HepG2 (cell line): ENCODE results near the gene AMHR2. TPM values are rescaled to one million over a fixed set of nuclear protein-coding genes. Genes with fewer than 3 reads are reported as not detected.

Experiments
- FOXO1 ChIP-seq: sonication (generic); formaldehyde crosslinking; IDR thresholded peaks from 2 replicates; pipeline ENCODE4 v1.4.0; 2020; ENCODE audit warnings: missing genetic modification reagents
- GATAD2A ChIP-seq: IDR thresholded peaks from 2 replicates; pipeline ENCODE4 v1.6.1; 2016
- GFI1 ChIP-seq: sonication (generic); formaldehyde crosslinking; IDR thresholded peaks from 2 replicates; pipeline ENCODE4 v1.5.0; 2020; ENCODE audit warnings: missing genetic modification reagents, mild to moderate bottlenecking, borderline replicate concordance
- HNRNPL ChIP-seq: fragments of 200-400 bp; formaldehyde crosslinking; IDR thresholded peaks from 2 replicates; pipeline ENCODE4 v1.6.1; 2017; ENCODE audit warnings: mild to moderate bottlenecking, low read depth, low read length
- NFE2L1 ChIP-seq: sonication (generic); formaldehyde crosslinking; IDR thresholded peaks from 2 replicates; pipeline ENCODE4 v1.4.0; 2020; ENCODE audit warnings: missing genetic modification reagents, mild to moderate bottlenecking, borderline replicate concordance
- PHB2 ChIP-seq: fragments of 450-650 bp; IDR thresholded peaks from 2 replicates; pipeline ENCODE4 v1.6.1; 2018; ENCODE audit not compliant: partially characterized antibody
- RFXANK ChIP-seq: IDR thresholded peaks from 2 replicates; pipeline ENCODE4 v1.6.1; 2016
- SIX4 ChIP-seq: sonication (generic); formaldehyde crosslinking; IDR thresholded peaks from 2 replicates; pipeline ENCODE4 v1.4.0; 2020; ENCODE audit warnings: missing genetic modification reagents
- STAT5B ChIP-seq: sonication (generic); formaldehyde crosslinking; IDR thresholded peaks from 2 replicates; pipeline ENCODE4 v1.4.0; 2020; ENCODE audit warnings: missing genetic modification reagents
- TCF12 ChIP-seq, 2 experiments: fragments of 450-650 bp in 1 of 2; sonication (generic) in 1 of 2; formaldehyde crosslinking in 1 of 2; IDR thresholded peaks; 2 replicates each; pipeline versions ENCODE4 v1.6.1 to v1.8.0; 2017 to 2022; ENCODE audit warnings: antibody characterized with exemption in 1 of 2, mild to moderate bottlenecking in 1 of 2, missing genetic modification reagents in 1 of 2, moderate library complexity in 1 of 2
- ZFY ChIP-seq: sonication (generic); formaldehyde crosslinking; IDR thresholded peaks from 2 replicates; pipeline ENCODE4 v1.4.0; 2020; ENCODE audit warnings: missing genetic modification reagents
- ZNF205 ChIP-seq: IDR thresholded peaks from 2 replicates; pipeline ENCODE4 v1.6.1; 2018; ENCODE audit warnings: missing biosample characterization, missing genetic modification reagents
- ZNF3 ChIP-seq: IDR thresholded peaks from 2 replicates; pipeline ENCODE4 v1.7.0; 2017; ENCODE audit warnings: inconsistent platforms
- ZSCAN9 ChIP-seq: IDR thresholded peaks from 2 replicates; pipeline ENCODE4 v1.6.1; 2016; ENCODE audit warnings: borderline replicate concordance
- polyA plus RNA-seq, 8 experiments: library from polyadenylated mRNA; depleted of rRNA in 3 of 8; stranded (reverse) in 7 of 8; unstranded in 1 of 8; fragments of >200 nt; fragmentation: Illumina TruSeq in 4 of 8; extraction: Trizol in 4 of 8; gene quantifications; 2 replicates each; pipeline versions ENCODE4 v1.2.1 to v1.2.3, GENCODE V29; 2011 to 2016; ENCODE audit warnings: low read depth in 4 of 8, missing spikeins in 1 of 8, mixed read lengths in 1 of 8; ENCODE audit not compliant: insufficient read depth in 1 of 8
- total RNA-seq, 5 experiments: library from RNA; depleted of rRNA; stranded (reverse); fragments of >200 nt; fragmentation: Illumina TruSeq; extraction: Trizol; gene quantifications; 2 replicates each; pipeline ENCODE4 v1.2.3, GENCODE V29; 2016; ENCODE audit warnings: low read depth in 1 of 5
- TF ChIP-seq, protein P1 (sequence below): sonication (generic); formaldehyde crosslinking; IDR thresholded peaks from 2 replicates; pipeline ENCODE4 v1.4.0; 2020; ENCODE audit warnings: low read depth, mild to moderate bottlenecking, missing genetic modification reagents
- TF ChIP-seq, protein P2 (sequence below): sonication (generic); formaldehyde crosslinking; IDR thresholded peaks from 2 replicates; pipeline ENCODE4 v1.5.0; 2020; ENCODE audit warnings: missing genetic modification reagents
- TF ChIP-seq, protein P3 (sequence below): sonication (generic); formaldehyde crosslinking; IDR thresholded peaks from 2 replicates; pipeline ENCODE4 v1.5.1; 2020; ENCODE audit warnings: mild to moderate bottlenecking, missing genetic modification reagents, borderline replicate concordance
- TF ChIP-seq, protein P4 (sequence below): sonication (generic); formaldehyde crosslinking; IDR thresholded peaks from 2 replicates; pipeline ENCODE4 v1.4.0; 2020; ENCODE audit warnings: missing genetic modification reagents, low read depth, mild to moderate bottlenecking, borderline replicate concordance
- TF ChIP-seq, protein P5 (sequence below): sonication (generic); formaldehyde crosslinking; IDR thresholded peaks from 2 replicates; pipeline ENCODE4 v1.4.0; 2020; ENCODE audit warnings: mild to moderate bottlenecking, missing genetic modification reagents, borderline replicate concordance
- TF ChIP-seq, protein P6 (sequence below): sonication (generic); formaldehyde crosslinking; IDR thresholded peaks from 2 replicates; pipeline ENCODE4 v1.8.0; 2022; ENCODE audit warnings: mild to moderate bottlenecking, missing genetic modification reagents, moderate library complexity

AMHR2 gene
- total and polyA plus RNA-seq, 2 of the 13 experiments (the other 11 are each of a cell fraction or from before 2014, with no cell fraction given) = 0.24 to 0.58 TPM

DNA sequence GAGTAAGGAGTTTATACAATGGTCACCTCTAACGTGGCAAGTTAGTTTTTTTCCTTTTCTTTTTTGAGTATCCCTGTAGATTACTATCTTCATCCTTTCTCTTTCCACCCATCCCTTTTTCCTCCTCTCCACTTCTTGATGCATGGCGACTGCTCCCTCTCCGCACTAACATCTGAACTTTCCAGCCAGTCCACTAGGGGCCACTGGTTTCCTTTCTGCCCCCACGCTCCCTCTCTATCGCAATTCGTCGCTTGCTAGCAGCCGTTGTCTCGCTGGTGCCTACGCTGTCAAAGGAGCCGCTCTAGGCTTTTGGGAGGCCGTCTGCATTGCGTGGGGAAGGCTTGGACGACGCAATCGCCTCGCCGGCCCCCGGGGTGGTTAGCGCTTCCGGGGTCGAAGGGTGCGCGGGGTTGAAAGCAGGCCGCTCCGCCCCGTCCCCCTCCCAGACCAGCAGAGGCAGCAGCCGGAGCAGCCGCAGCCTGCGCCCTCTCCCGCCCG is 28.1 kb downstream of the AMHR2 start, which contains the start of gene PCBP2 (continued):
- TF ChIP-seq, protein P1, sequence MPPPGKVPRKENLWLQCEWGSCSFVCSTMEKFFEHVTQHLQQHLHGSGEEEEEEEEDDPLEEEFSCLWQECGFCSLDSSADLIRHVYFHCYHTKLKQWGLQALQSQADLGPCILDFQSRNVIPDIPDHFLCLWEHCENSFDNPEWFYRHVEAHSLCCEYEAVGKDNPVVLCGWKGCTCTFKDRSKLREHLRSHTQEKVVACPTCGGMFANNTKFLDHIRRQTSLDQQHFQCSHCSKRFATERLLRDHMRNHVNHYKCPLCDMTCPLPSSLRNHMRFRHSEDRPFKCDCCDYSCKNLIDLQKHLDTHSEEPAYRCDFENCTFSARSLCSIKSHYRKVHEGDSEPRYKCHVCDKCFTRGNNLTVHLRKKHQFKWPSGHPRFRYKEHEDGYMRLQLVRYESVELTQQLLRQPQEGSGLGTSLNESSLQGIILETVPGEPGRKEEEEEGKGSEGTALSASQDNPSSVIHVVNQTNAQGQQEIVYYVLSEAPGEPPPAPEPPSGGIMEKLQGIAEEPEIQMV (CRISPR knock-in tag) = no peak
- no peak for TF ChIP-seq GFI1 (CRISPR knock-in tag)
- TF ChIP-seq ZFY = no peak; the same call in 1 of the 2 replicates
- TF ChIP-seq SIX4 (CRISPR knock-in tag) = peak; percentile 51; the same call in 1 of the 2 replicates
- TF ChIP-seq ZNF205 (CRISPR knock-in tag) = peak; percentile 71
- no peak for TF ChIP-seq ZNF3 (CRISPR knock-in tag)
- TF ChIP-seq, protein P2, sequence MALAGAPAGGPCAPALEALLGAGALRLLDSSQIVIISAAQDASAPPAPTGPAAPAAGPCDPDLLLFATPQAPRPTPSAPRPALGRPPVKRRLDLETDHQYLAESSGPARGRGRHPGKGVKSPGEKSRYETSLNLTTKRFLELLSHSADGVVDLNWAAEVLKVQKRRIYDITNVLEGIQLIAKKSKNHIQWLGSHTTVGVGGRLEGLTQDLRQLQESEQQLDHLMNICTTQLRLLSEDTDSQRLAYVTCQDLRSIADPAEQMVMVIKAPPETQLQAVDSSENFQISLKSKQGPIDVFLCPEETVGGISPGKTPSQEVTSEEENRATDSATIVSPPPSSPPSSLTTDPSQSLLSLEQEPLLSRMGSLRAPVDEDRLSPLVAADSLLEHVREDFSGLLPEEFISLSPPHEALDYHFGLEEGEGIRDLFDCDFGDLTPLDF (CRISPR knock-in tag) = 0 out of 2 replicates have a peak, but pooled peaks have one; percentile 18
- TF ChIP-seq FOXO1 (CRISPR knock-in tag) = peak; percentile 70
- TF ChIP-seq, protein P3, sequence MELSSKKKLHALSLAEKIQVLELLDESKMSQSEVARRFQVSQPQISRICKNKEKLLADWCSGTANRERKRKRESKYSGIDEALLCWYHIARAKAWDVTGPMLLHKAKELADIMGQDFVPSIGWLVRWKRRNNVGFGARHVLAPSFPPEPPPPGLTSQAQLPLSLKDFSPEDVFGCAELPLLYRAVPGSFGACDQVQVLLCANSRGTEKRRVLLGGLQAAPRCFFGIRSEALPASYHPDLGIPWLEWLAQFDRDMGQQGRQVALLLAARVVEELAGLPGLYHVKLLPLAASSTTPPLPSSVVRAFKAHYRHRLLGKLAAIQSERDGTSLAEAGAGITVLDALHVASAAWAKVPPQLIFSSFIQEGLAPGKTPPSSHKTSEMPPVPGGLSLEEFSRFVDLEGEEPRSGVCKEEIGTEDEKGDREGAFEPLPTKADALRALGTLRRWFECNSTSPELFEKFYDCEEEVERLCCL (CRISPR knock-in tag) = no peak
- TF ChIP-seq STAT5B (CRISPR knock-in tag) = no peak
- TF ChIP-seq, protein P4, sequence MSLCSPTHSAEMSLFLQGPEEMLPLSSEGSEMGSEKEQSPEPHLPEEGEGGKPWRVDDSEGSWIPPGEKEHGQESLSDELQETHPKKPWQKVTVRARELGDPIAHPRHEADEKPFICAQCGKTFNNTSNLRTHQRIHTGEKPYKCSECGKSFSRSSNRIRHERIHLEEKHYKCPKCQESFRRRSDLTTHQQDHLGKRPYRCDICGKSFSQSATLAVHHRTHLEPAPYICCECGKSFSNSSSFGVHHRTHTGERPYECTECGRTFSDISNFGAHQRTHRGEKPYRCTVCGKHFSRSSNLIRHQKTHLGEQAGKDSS = peak; percentile 63; the same call in 1 of the 2 replicates
- TF ChIP-seq RFXANK (CRISPR knock-in tag) = 0 out of 2 replicates have a peak, but pooled peaks have one; percentile 23
- no peak for TF ChIP-seq HNRNPL
- TF ChIP-seq NFE2L1 = no peak
- peak; percentile 83 for TF ChIP-seq GATAD2A (CRISPR knock-in tag)
- TF ChIP-seq ZSCAN9 (CRISPR knock-in tag) = no peak
- no peak for TF ChIP-seq PHB2
- no peak for TF ChIP-seq TCF12 (IDR thresholded peaks at IDR 0.05)
- peak; percentile 31; the same call in 1 of the 2 replicates for TF ChIP-seq TCF12 (CRISPR knock-in tag; IDR thresholded peaks at IDR 0.05)
- TF ChIP-seq, protein P5, sequence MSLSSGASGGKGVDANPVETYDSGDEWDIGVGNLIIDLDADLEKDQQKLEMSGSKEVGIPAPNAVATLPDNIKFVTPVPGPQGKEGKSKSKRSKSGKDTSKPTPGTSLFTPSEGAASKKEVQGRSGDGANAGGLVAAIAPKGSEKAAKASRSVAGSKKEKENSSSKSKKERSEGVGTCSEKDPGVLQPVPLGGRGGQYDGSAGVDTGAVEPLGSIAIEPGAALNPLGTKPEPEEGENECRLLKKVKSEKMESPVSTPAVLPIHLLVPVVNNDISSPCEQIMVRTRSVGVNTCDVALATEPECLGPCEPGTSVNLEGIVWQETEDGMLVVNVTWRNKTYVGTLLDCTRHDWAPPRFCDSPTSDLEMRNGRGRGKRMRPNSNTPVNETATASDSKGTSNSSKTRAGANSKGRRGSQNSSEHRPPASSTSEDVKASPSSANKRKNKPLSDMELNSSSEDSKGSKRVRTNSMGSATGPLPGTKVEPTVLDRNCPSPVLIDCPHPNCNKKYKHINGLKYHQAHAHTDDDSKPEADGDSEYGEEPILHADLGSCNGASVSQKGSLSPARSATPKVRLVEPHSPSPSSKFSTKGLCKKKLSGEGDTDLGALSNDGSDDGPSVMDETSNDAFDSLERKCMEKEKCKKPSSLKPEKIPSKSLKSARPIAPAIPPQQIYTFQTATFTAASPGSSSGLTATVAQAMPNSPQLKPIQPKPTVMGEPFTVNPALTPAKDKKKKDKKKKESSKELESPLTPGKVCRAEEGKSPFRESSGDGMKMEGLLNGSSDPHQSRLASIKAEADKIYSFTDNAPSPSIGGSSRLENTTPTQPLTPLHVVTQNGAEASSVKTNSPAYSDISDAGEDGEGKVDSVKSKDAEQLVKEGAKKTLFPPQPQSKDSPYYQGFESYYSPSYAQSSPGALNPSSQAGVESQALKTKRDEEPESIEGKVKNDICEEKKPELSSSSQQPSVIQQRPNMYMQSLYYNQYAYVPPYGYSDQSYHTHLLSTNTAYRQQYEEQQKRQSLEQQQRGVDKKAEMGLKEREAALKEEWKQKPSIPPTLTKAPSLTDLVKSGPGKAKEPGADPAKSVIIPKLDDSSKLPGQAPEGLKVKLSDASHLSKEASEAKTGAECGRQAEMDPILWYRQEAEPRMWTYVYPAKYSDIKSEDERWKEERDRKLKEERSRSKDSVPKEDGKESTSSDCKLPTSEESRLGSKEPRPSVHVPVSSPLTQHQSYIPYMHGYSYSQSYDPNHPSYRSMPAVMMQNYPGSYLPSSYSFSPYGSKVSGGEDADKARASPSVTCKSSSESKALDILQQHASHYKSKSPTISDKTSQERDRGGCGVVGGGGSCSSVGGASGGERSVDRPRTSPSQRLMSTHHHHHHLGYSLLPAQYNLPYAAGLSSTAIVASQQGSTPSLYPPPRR (CRISPR knock-in tag) = no peak
- TF ChIP-seq, protein P6, sequence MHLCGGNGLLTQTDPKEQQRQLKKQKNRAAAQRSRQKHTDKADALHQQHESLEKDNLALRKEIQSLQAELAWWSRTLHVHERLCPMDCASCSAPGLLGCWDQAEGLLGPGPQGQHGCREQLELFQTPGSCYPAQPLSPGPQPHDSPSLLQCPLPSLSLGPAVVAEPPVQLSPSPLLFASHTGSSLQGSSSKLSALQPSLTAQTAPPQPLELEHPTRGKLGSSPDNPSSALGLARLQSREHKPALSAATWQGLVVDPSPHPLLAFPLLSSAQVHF (CRISPR knock-in tag) = no peak
